Activated naive CD8-positive, alpha-beta T cell treated with anti-CD3 and anti-CD28 coated beads, Interleukin-2, amount 50 U/mL, for 16 hours (primary cell): ENCODE measurements around the gene ABTB2.

ENCODE experiments used
- DNase-seq: peaks from one replicate; pipeline ENCODE4 v3.0.0-alpha.2; 2020; ENCODE audit warnings: low read depth, low spot score

ABTB2 gene

DNA sequence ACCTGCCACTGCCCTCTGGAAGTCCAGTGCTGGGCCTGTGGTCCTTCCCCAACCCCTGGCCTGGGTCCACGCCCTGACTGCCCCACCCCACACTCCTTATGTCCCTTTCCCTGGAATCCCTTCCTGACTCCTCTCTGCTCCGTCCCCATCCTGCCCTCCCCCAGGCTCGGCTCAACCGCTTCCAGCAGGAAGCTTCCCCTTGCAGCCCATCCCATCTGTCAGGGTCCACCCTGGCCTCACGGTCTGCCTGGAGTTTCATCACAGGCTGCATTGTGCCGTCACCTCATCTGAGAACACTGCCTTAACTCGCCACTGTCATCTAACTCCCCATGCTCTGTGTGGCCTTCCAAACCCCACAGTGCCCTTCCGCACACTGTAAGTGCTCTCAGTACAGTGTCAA is 188.1 kb downstream of the ABTB2 start:
- no peak for DNase-seq

DNA sequence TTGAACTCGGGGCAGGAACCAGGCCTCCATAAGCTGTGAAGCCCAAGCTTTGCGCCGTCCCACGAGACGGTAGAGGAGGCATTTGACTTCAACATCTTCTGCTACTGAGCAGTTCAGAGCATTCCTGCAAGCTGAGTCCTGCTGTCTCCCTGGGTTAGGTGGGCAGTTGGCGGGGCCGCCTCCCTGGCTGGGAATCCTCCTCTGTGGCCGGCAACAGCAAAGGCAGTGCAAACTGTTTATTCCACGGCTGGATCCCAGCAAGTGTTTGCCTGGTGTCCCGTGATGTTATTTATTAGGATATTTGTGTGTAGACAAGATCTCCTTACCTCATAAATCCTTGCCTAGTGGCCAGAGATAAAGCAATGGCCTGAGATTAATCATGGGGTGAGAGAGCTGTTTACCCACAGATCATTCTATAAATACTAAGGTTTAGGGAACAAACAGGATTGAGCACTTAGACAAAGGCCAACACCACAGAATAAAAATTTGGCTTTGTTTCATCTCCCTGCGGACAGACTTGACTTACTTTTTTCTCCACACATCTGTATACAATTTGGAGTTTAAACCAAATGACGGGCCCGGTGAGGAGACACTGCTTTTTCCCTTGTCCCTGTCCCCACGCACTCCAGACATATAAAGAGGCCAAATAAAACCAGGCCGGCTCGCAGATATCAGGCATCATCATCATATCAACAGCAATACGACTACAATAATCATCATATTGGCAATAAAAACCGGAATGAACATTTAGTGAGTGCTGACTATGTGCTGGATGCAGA is 189.0 kb downstream of the ABTB2 start:
- no peak for DNase-seq

GRCh38 chr11:34167961-34168360 is 189.8 kb downstream of the ABTB2 start:
- no peak for DNase-seq

DNA sequence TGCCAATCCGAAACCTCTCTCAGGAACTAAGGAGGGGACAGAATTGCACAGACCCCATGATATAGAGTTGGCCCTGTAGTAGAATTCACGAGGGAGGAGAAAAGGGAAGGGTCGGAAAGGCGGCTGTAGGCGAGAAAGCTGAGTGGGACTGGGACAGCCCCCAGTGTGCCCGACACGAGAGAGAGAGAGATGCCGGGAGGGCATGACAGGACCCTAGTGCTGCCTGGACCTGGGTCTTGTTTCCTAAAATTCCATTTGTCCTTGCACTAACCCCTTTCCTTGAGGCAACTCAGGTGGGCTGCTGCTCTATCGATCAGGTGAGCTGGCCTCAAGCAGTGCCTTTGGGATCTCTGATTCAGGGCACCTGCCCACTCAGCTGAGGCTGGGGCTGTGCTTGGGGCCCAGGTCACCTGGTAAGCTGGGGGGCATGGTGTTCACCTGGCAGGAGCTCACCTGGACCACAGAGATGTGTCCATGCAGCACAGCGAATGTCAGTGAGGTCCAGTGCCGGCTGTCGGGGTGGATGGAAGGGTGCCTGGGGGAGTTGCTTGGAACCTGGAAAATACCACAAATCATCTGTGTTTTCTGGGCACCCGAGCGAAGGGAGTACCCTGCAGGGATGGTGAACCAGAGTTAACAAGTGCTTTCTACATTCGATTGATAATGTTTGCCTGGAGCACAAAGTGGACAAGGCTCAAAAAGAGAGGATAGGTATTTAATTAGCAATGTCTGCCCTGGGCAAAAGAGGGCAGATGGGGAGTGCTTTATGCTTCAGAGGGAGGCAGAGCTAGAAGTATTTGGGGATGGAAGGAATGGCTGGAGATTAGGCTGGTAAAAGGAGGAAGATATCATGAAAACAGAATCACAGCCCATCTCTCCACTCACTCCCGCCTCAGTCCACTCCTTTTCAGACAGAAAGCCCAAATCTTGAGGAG is 190.7 kb downstream of the ABTB2 start:
- no peak for DNase-seq

- no peak for DNase-seq
Measured at GRCh38 chr11:34165786-34166555, 191.8 kb downstream of the ABTB2 start.

DNA sequence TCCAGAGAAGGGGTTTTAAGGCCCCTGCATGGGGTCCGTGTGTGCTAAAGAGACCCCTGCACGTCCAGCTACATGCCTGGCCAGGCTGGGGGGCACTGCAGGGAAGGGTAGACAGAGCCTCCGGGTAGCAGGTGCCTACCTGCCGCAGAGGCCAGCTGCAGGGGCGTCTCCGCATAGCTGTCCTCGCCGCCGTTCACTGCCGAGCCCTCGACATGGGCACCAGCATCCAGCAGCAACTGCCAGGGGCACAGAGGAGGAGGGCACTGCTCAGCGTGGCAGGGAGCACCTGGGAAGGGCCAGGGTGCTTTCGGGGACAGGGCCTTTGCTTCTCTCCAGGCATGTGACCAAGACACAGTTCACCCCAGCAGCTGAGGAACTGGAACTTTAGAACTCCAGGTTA is 192.7 kb downstream of the ABTB2 start:
- DNase-seq, result no peak

DNA sequence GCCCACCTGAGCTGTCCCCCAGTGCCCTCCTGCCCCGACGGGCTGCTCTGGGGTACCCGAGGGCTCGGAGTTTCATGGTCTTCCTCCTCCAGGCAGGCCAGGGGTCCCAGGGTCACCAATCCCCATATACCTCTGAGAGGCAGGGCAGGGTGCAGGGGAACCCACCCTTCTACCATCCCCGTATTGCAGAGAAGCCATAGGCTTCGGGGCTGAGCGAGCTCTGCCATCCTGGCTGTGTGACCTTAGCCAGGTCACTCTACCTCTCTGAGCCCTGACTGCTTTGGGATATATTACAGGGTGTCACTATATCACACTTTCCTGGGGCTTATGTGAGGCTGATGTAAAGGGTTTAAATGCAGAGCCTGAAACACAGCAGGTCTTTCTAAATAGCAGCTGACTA is 195.0 kb downstream of the ABTB2 start:
- DNase-seq, result no peak

- no peak for DNase-seq
Measured at GRCh38 chr11:34162493-34162820, 195.4 kb downstream of the ABTB2 start.

GRCh38 chr11:34161812-34162492 is 195.9 kb downstream of the ABTB2 start:
- no peak for DNase-seq

DNA sequence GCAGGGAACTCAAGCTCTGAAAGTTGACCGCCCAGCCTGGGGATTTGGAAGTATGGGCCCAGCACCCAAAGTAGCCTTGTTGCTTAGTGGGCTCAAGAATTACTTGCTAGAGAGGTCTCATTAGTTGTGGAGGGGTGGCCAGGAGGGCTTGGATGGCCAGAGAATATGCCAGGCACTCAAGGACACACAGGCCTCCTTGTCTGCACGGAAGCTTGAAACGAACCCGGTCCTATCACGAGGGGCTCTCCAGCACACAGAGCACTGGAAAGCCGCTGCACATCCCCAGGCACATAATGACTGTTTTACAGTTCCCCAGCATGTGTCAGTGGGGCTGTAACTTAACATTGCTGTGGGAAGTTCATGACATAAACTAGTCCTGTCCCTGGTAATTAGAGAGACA is 196.4 kb downstream of the ABTB2 start:
- DNase-seq, result no peak

DNA sequence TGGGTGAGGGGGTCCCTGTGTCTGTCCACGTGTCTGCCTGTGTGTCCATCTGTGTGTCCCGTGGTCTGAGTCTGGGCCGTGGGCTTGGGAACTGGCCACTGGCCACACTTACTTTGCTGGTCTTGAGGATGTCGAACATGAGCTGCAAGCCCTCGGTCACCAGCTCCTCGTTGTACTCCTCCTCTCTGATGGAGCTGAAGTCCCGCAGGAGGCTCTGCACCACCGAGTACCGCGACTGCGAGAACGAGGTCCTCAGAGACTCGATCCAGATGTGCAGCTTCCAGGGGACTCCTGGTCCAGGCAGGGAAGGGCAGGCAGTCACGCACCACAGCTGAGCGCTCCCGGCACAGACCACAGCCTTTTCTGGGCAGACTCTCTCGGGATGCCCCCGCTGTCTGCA is 197.0 kb downstream of the ABTB2 start:
- DNase-seq, result no peak

GRCh38 chr11:34160049-34160721 is 197.6 kb downstream of the ABTB2 start:
- no peak for DNase-seq

- DNase-seq, result no peak
Measured at GRCh38 chr11:34158661-34159060, 199.1 kb downstream of the ABTB2 start.

DNA sequence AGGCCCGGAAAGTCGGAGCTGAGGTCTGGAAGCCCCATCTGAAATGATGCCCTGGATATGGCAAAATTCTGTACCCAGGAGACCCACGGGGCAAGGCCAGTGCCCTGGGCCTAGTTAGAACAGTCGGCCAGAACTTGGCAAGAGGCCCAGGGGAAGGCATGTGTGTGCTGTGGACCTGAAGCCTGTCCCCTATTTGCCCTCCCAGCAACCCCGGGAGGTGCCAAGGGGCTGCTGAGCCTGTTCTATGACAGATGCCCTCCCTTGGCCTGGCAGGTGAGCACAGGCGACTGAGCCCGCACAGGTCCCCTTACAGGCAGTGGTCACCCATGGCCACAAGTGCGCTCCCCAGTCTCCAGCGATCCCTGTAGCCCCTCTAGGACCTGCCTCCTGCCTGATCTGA is 200.6 kb downstream of the ABTB2 start:
- no peak for DNase-seq

DNA sequence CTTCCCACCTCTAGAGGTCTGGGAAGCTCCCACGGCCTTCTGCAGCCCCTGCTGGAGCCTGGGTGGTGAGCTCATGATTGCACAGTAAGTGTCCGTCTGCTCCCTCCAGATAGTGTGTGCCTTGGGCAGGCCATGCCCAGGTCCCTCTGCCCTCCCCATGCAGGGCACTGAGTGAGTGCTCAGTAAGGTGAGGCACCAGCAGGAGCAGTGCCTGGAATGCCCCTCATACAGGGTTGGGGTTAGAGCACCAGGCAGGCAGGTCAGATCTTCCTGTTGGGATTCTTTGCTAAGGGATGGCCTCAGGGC is 202.1 kb downstream of the ABTB2 start:
- no peak for DNase-seq

- DNase-seq, result no peak
Measured at GRCh38 chr11:34155057-34155756, 202.6 kb downstream of the ABTB2 start.

- DNase-seq, result no peak
Measured at GRCh38 chr11:34154059-34154875, 203.5 kb downstream of the ABTB2 start.

DNA sequence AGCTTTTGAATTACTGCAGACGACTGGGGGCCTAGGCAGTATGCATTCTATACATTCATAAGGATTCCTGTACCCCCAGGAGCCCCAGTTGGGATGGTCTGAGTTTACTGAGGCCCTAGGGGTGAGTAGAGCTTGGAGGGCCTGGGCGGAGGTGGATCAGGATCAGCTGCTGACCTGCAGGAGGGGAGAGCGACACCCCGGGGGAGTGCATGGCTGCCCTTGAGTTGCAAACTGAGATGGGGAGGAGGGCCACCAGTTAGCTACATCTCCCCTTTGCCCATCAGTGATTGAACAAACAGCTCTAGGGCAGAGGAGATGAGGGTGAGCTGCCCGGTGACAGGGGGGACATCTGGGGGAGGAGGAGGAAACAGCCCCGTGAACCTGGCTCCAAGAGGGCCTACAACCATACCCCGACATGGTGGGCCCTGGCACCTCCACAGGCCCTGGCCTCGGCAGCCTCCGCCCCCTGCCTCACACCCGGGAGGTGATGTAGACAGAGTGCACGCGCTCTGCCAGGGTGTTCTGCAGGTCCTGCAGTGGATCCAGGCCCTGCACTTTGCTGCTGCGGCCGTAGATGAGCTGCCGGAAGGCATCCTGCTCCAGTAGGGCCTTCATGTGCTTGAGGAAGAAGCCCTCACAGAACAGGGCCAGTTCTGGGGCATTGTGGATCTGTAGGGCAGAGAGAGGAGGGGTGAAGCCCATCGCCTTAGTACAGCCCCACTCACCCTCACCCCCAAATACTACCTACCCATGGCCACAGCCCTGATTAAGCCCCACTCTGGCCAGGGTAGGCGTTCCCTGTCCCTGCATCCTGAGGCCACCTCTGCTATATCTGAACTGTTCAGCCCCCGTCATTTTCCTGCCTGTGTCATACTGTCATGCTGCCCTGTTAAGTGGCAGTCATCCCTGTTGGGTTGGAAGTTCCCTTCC is 205.6 kb downstream of the ABTB2 start:
- no peak for DNase-seq

DNA sequence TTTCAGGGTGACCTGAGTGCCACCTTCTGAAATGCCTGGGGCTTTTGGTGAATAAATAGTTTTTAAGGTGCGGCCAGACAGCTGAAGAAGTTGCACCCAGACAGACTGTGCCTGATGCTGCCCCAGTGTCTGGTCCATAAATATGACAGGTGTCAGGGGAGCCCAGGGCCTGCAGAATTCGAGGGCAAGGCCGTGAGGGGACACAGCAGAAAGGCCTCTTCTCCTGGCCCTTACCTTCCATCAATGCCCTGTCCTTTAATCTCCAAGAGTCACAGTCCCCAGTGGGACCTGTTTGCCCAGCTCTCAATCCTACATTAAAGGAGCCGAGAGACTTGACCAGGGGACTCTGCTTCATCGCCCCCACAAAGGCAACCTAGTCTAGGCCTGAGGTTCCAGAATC is 206.6 kb downstream of the ABTB2 start:
- DNase-seq, result no peak
